CD4-positive, alpha-beta T cell (primary cell): ENCODE measurements around the gene NANOS2. TPM values are rescaled to one million over a fixed set of nuclear protein-coding genes. Genes with fewer than 3 reads are reported as not detected.
A peak's percentile ranks its signal among the peaks of the same experiment; 100 is the strongest.

Source experiments
- ATAC-seq: fragments of 200-7000 bp; cut with Tn5 transposase; one replicate; pipeline ENCODE4 v1.10.0; 2022; ENCODE audit warnings: mild to moderate bottlenecking; ENCODE audit not compliant: poor library complexity
- CTCF ChIA-PET: fragments of 350-600 bp; sonication (Branson Sonifier 250); formaldehyde crosslinking; loops from one replicate; lab custom pipeline; 2021; ENCODE audit warnings: antibody characterized with exemption, inconsistent platforms; lab: Charles Lee
- POLR2A ChIA-PET: fragments of 350-600 bp; sonication (Branson Sonifier 250); formaldehyde crosslinking; loops from one replicate; lab custom pipeline; 2021; ENCODE audit warnings: antibody characterized with exemption, inconsistent platforms; lab: Charles Lee
- DNase-seq, 14 experiments: peaks; one replicate each; pipeline ENCODE4 v3.0.0-alpha.2; 2013 to 2020; ENCODE audit warnings: mixed read lengths in 2 of 14
- H3K27ac ChIP-seq, 2 donors: one replicate each; pipeline versions ENCODE4 v1.5.1 to v1.7.0; 2013; ENCODE audit warnings: low read length in 2 of 2, low read depth in 1 of 2, mild to moderate bottlenecking in 1 of 2
- H3K27me3 ChIP-seq, 2 experiments: 1 replicate in 1 of 2; 2 replicates in 1 of 2; pipeline versions ENCODE4 v1.6.1 to v1.7.0; 2013; ENCODE audit warnings: low read length in 2 of 2, control low read depth in 1 of 2, mild to moderate bottlenecking in 1 of 2, moderate library complexity in 1 of 2; ENCODE audit not compliant: insufficient read depth in 2 of 2, control insufficient read depth in 1 of 2
- H3K36me3 ChIP-seq: one replicate; pipeline ENCODE4 v1.6.1; 2013; ENCODE audit warnings: low read length, control low read depth; ENCODE audit not compliant: insufficient read depth
- H3K4me1 ChIP-seq: one replicate; pipeline ENCODE4 v1.6.1; 2013; ENCODE audit warnings: low read length, control low read depth; ENCODE audit not compliant: insufficient read depth
- H3K4me3 ChIP-seq: one replicate; pipeline ENCODE4 v1.5.1; 2013; ENCODE audit warnings: mild to moderate bottlenecking, low read length, moderate library complexity
- H3K9me3 ChIP-seq, 2 experiments: 1 replicate in 1 of 2; 2 replicates in 1 of 2; pipeline versions ENCODE4 v1.6.1 to v1.7.0; 2013; ENCODE audit warnings: low read length in 2 of 2, mild to moderate bottlenecking in 2 of 2, control low read depth in 1 of 2, moderate library complexity in 1 of 2; ENCODE audit not compliant: control insufficient read depth in 1 of 2, insufficient read depth in 1 of 2
- H3K27ac Mint-ChIP-seq: one replicate; pipeline ENCODE4 v1.8.0; 2020; ENCODE audit warnings: mixed read lengths
- H3K27me3 Mint-ChIP-seq: one replicate; pipeline ENCODE4 v1.8.0; 2021; ENCODE audit warnings: mixed read lengths
- H3K36me3 Mint-ChIP-seq: one replicate; pipeline ENCODE4 v1.8.0; 2021; ENCODE audit warnings: low read depth, mixed read lengths
- H3K4me1 Mint-ChIP-seq: one replicate; pipeline ENCODE4 v1.8.0; 2021; ENCODE audit warnings: low read depth, mixed read lengths
- H3K4me3 Mint-ChIP-seq: one replicate; pipeline ENCODE4 v1.8.0; 2020; ENCODE audit warnings: mild to moderate bottlenecking, mixed read lengths
- H3K9me3 Mint-ChIP-seq: one replicate; pipeline ENCODE4 v1.8.0; 2020; ENCODE audit warnings: mixed read lengths
- intact Hi-C, 2 experiments: fragments of 100-400 bp; cut with DNase I in 1 of 2; cut with micrococcal nuclease in 1 of 2; formaldehyde crosslinking; loops; one replicate each; pipeline versions ENCODE4 v1.15.1 to v1.9.0; 2023 to 2025; cut with DNase I, micrococcal nuclease
- total RNA-seq, 174 experiments: library from RNA in 2 of 174; stranded (reverse) in 2 of 174; gene quantifications; one replicate each; pipeline ENCODE4 v1.2.3 and lab custom pipeline; 2021 to 2026
- TF ChIP-seq, protein P1 (sequence below): fragments of 200-600 bp; IDR thresholded peaks from one replicate; pipeline ENCODE4 v1.8.0; 2022; ENCODE audit warnings: antibody characterized with exemption, mild to moderate bottlenecking

The NANOS2 gene
- total RNA-seq, 2 experiments from 2014 or later, result not detected

DNA sequence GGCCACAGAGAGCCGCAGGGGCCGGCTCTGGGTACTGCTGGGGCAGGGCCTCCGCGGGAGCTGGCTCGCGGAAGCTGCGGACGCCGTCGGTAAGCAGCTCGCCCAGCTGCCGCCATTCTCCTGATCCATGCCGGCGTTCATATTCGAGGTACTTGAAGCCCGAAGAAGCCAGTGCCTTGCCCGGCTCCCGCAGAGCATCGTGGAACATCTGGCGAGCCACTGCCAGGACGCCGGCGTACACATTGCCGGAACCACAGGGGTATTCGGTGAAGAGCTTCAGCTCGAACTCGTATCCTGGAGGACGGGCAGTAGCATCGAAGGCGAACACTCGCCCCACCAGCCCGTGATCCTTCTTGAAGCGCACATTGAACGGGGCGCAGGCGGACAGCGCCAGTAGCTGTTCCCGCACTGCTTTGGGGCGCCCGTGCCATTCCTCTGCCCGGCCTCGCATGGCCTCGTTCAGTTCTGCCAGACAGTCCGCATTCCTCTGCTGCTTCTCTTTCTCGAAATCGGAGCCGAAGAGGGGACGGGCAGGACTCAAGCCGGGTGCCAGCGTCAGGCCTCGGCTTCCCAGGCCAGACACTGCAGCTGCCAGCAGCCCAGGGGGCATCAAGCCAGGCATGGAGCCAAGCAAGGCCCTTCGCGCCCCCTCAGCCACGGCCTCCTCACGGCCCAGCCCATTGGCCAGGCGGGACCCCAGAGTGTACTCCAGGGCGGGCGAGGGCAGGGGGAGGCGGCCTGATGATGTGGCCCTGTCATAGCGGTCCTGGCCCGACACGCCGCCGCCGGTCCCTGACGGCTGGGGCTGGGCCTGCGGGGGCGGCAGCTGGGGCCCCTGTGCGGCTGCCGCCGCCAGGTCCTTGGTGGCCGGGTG is 29.7 kb downstream of the NANOS2 start:
- Mint-ChIP-seq H3K36me3 (peaks cover 18% of the 10 kb centered on the region), H3K4me3 (peak overlapping the region; percentile 45), H3K4me1 (peaks cover 34% of the 10 kb centered on the region), H3K27me3 (no peaks in the 10 kb centered on the region), H3K9me3 (no peaks in the 10 kb centered on the region), H3K27ac (no peak overlapping the region)
- Histone ChIP-seq H3K27me3 (no peaks in the 10 kb centered on the region), H3K4me1 (peaks cover 46% of the 10 kb centered on the region), H3K4me3 (peak overlapping the region; percentile 78), H3K27ac (peak overlapping the region in 1 of 2 donors; percentile 82), H3K9me3 (no peaks in the 10 kb centered on the region), H3K36me3 (peaks cover 5% of the 10 kb centered on the region)
- TF ChIP-seq, protein P1, sequence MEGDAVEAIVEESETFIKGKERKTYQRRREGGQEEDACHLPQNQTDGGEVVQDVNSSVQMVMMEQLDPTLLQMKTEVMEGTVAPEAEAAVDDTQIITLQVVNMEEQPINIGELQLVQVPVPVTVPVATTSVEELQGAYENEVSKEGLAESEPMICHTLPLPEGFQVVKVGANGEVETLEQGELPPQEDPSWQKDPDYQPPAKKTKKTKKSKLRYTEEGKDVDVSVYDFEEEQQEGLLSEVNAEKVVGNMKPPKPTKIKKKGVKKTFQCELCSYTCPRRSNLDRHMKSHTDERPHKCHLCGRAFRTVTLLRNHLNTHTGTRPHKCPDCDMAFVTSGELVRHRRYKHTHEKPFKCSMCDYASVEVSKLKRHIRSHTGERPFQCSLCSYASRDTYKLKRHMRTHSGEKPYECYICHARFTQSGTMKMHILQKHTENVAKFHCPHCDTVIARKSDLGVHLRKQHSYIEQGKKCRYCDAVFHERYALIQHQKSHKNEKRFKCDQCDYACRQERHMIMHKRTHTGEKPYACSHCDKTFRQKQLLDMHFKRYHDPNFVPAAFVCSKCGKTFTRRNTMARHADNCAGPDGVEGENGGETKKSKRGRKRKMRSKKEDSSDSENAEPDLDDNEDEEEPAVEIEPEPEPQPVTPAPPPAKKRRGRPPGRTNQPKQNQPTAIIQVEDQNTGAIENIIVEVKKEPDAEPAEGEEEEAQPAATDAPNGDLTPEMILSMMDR, result no peak
- intact Hi-C loops, result loop anchor here (5.0 kb wide), 3 partner anchors 112 to 1597 kb away; partner anchors contain the start of genes CCDC61 (in 1 of the 2), FBXO46 (in 1 of the 2), KPTN (in 1 of the 2) and MEIOSIN (in 1 of the 2)
- no peak for DNase-seq
- ChIA-PET CTCF (interaction anchor here (2.9 kb wide), 1 partner anchor 21 kb away, joined by 12 read pairs; the partner anchor contains the start of genes FOXA3 and SYMPK), POLR2A (interaction anchor here (0.7 to 2.8 kb wide), 4 partner anchors 17 to 116 kb away, joined by 3 to 44 read pairs (median 29); partner anchors contain the start of genes FOXA3, MYPOP, SIX5 and SYMPK)
- ATAC-seq, result no peak

DNA sequence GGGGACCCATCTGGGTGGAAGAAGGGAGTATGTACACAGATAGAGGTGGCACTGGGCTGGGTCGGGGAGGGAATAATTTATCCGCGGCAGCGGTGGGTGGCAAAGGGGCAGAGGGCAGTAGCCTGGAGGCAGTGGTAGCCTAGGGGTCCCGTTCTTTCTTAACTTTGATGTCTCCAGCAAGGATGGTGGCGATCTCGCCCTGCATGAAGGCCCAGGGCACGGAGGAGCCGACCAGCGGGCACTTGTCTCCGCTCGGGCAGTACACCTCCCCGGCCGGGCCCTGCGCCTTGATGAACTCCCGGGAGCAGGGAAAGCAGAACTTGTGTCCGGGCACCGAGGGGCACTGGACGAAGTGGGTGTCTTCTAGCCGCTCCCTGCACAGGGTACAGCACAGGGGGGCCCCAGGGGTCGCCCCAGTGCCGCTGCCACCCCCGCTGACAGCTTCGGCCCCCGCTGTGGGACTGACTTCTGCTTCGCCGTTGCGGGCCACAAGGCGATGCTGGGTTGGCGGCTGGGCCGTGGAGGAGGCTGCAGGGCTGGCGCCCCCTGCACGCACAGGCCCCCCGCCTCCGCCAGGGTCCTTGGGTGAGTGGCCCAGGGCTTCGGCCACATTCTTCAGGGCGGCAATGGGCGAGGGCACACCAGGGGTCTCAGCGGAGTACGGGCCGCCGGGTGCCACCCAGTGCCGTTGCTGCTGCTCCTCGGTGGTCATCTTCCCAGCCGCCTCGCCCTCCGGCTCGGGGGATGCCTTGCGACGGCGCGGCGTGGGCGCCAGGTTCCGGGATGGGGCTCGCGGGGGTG is 30.5 kb downstream of the NANOS2 start:
- peak overlapping the region; percentile 77 for H3K27ac Mint-ChIP-seq
- Histone ChIP-seq H3K27me3 (no peaks in the 10 kb centered on the region), H3K4me3 (no peak overlapping the region), H3K27ac (peak overlapping the region in 1 of 2 donors; percentile 2), H3K9me3 (no peaks in the 10 kb centered on the region), H3K36me3 (peaks cover 5% of the 10 kb centered on the region), H3K4me1 (peaks cover 46% of the 10 kb centered on the region)
- intact Hi-C loops, result loop anchor here (1.0 to 2.0 kb wide), 3 partner anchors 67 to 114 kb away; no protein-coding TSS in a partner anchor
- no peaks in the 10 kb centered on the region for H3K27me3 Mint-ChIP-seq
- DNase-seq, result peak in 2 of 14 experiments; percentile 18 to 53
- H3K36me3 Mint-ChIP-seq, result peaks cover 18% of the 10 kb centered on the region
- CTCF ChIA-PET, result interaction anchor here (2.9 kb wide), 1 partner anchor 21 kb away, joined by 12 read pairs; the partner anchor contains the start of genes FOXA3 and SYMPK
- POLR2A ChIA-PET, result interaction anchor here (0.6 to 2.7 kb wide), 2 partner anchors 19 to 20 kb away, joined by 3 to 37 read pairs; partner anchors contain the start of genes FOXA3 and SYMPK
- no peaks in the 10 kb centered on the region for H3K9me3 Mint-ChIP-seq
- no peak for ATAC-seq
- TF ChIP-seq, protein P1, result no peak
- peak overlapping the region; percentile 84 for H3K4me3 Mint-ChIP-seq
- H3K4me1 Mint-ChIP-seq, result peaks cover 34% of the 10 kb centered on the region

DNA sequence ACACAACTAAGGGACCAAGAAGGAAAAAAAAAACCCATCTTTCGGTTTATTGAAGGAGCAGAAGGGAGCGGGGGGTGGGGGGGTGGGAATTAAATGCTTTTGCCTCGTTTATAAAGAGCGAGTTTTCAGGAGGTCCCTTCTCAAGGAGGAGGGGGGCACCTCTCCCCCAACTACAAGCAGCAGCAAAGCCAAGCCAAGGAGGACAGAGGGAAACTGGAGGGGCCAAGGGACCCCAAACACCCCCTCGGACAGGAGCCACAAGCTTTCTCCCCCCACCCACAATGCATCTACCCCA is 31.0 kb downstream of the NANOS2 start:
- TF ChIP-seq, protein P1, result peak; percentile 59
- Mint-ChIP-seq H3K27ac (peak overlapping the region; percentile 77), H3K4me3 (peak overlapping the region; percentile 84), H3K9me3 (no peaks in the 10 kb centered on the region), H3K36me3 (peaks cover 18% of the 10 kb centered on the region), H3K4me1 (peaks cover 34% of the 10 kb centered on the region), H3K27me3 (peaks cover 5% of the 10 kb centered on the region)
- Histone ChIP-seq H3K27ac (peak overlapping the region in 1 of 2 donors; percentile 2), H3K4me3 (no peak overlapping the region), H3K27me3 (no peaks in the 10 kb centered on the region), H3K36me3 (peaks cover 5% of the 10 kb centered on the region), H3K9me3 (no peaks in the 10 kb centered on the region), H3K4me1 (peaks cover 46% of the 10 kb centered on the region)
- no peak for DNase-seq
- ChIA-PET POLR2A (interaction anchor here (0.6 to 1.5 kb wide), 2 partner anchors 19 to 112 kb away, joined by 3 to 4 read pairs; partner anchors contain the start of gene CCDC61), CTCF (interaction anchor here (1.9 kb wide), 1 partner anchor 20 kb away, joined by 14 read pairs; the partner anchor contains the start of genes FOXA3 and SYMPK)
- intact Hi-C loops, result loop anchor here (1.0 to 2.0 kb wide), 3 partner anchors 66 to 113 kb away; no protein-coding TSS in a partner anchor
- no peak for ATAC-seq
